HG03354 (cell line): ENCODE measurements around the gene RBFA.
A peak's percentile ranks its signal among the peaks of the same experiment; 100 is the strongest.
"Not testable (repeated sequence)": the region's sequence is repeated elsewhere in the genome, so short reads cannot be mapped to it uniquely, and the experiment has no call there.

Source experiments
- ATAC-seq: cut with Tn5 transposase; IDR thresholded peaks from one replicate; pipeline ENCODE4 v1.9.1; 2021; ENCODE audit warnings: mild to moderate bottlenecking; ENCODE audit not compliant: unreplicated experiment, poor library complexity, severe bottlenecking

The RBFA gene, protein sequence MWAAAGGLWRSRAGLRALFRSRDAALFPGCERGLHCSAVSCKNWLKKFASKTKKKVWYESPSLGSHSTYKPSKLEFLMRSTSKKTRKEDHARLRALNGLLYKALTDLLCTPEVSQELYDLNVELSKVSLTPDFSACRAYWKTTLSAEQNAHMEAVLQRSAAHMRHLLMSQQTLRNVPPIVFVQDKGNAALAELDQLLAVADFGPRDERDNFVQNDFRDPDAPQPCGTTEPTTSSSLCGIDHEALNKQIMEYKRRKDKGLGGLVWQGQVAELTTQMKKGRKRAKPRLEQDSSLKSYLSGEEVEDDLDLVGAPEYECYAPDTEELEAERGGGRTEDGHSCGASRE

DNA sequence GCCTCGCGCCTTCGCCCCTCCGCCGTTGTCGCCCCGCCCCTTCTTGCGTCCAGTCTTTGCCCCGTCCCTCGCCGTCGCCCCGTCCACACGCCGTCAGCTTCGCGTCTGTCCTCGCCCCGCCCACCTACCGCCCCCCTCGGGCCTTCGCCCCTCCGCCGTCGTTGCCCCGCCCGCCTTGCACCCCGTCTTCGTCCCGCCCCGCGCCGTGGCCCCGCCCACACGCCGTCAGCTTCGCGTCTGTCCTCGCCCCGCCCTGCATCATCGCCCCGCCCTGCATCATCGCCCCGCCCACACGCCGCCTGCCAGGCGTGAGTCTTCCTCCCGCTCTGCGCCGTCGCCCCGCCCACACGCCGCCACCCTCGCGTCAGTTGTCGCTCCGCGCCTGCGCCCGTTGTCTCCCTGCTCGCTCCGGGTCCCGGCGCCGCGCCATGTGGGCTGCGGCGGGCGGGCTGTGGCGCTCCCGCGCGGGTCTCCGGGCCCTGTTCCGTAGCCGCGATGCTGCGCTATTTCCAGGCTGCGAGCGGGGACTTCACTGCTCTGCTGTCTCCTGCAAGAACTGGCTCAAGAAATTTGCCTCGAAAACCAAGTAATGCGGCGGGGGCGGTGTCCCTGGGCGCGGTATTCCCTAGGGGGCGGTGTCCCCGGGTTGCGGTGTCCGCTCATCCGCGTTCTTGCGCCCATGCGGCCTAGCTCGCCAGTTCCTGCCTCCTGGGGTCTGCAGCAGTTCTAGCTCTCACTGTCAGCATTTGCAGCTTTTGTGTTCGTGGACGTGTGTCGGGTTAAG is at the start of gene RBFA:
Gene RBFA, plus strand, starts transcription at position 367 of the 784 bp plus-strand sequence. Its CDS starts 62 bp downstream, at position 429.
- peak; percentile 76 for ATAC-seq

DNA sequence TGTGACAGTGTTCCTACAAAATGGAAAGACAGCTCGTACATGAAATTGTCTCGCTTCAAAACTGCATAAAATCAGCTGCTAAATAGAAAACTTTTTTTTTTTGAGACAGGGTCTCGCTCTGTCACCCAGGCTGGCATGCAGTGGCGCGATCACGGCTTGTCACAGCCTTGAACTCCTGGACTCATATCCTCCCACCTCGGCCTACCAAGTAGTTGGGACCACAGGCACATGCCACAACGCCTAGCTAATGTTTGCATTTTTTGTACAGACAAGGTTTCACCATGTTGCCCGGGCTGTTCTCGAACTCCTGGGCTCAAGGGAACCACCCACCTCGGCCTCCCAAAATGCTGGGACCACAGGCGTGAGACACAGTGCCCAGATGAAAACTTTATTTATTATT is 49.1 kb upstream of the RBFA start:
- no peak for ATAC-seq

DNA sequence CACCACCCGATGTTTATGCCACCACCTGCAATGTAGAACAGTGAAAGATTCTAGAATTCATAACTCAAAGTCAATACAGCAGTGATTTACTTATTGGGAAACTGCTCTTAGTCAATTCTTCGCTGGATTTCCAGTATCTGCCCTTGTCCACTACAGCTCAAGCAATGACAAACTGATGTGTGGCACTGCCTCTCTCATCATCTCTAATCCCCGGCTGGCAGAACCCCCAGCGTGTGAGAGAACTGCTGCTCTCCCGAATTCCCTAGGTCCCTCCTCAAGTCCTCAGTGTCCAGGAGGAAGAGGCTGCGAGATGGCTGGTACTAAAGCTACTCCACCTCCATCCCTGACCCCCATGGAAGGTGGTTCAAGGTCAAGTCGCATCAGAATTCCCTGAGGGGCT is 47.5 kb upstream of the RBFA start:
- ATAC-seq, result no peak

DNA sequence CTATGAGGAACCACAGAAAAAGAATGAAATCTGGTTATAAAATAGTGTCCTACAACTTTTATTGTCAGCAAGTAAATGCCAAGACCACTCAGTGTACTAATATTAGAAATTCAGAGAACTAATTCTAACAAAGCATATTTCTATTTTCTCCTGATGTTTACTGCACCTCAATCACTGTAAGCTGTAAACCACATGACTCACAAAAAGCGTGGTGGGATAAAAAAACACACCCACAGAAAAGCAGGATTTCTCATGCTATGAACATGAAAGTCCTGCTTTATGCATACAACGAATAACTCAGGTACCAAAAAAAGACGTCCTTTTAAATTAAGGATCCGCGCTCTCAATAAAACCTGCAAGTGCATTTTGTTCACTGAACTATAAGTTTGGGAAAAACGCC is 46.7 kb upstream of the RBFA start:
- ATAC-seq, result no peak

DNA sequence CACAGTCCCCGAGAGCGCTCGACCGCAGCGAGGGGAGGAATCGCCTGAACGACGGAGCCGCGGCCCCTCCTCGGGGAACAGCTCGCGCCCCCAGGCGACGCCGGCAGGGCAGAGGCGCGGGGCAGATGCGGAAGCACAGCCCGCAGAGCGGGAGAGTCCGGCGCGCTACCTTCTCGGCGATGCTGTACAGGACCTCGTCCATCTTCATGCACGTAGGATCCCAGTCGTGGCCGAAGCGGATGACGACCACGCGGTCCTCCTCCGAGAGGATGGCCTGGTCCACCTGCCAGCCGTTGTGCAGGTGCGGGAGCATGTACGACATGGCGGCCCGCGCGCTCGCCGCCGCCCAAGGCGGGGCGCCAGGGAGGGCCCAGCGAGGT is 46.2 kb upstream of the RBFA start:
- peak; percentile 77 for ATAC-seq

DNA sequence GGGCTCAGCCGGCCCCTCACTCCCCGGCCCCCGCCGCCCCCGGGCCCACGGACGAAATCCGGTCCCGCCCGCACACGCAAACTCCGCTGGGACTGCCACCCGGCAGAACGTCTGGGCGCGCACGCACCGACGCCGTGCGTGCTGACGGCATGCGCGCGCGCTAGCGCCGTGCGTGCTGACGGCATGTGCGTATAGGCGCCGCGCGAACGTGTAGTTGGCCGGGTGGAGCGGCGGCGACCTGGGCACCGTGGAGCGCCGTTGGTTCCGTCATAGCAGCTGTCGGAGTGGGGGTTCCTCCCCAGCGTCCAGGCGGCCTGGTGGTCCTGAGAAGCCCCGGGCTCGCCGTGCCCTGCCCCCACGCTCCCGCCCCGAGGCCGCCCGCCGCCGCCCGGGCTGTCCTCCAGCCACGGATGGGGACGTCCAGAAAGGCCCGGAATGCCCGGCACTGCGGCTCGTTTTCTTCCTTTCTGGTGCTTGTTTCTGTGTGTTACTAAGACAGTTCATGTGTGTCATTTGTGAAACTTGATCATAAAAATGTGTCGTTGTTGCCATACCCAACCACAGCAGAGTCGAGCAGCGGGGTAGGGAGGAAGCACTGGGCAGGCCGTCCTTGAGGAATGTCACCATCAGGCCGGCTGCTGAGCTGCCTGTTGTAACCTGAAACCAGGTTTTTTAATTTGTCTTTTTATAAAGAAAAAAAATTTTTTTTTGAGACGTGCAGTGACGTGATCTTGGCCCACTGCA is 45.6 kb upstream of the RBFA start, which contains the start of gene TXNL4A:
Gene TXNL4A, minus strand, starts transcription at position 113 of the 744 bp plus-strand sequence. CDS start 171 bp downstream, outside the sequence.
- ATAC-seq, result peak; percentile 97

DNA sequence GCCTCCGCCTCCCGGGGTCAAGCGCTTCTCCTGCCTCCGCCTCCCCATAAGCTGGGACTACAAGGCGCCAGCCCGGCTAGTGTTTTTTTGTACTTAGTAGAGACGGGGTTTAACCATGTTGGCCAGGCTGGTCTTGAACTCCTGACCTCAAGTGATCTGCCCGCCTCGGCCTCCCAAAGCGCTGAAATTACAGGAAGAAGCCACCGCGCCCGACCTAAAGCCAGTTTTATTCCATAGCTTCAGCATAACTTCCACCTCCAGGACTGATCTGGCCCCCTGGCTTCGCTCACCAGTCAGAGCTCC is 45.1 kb upstream of the RBFA start:
- ATAC-seq, result no peak

DNA sequence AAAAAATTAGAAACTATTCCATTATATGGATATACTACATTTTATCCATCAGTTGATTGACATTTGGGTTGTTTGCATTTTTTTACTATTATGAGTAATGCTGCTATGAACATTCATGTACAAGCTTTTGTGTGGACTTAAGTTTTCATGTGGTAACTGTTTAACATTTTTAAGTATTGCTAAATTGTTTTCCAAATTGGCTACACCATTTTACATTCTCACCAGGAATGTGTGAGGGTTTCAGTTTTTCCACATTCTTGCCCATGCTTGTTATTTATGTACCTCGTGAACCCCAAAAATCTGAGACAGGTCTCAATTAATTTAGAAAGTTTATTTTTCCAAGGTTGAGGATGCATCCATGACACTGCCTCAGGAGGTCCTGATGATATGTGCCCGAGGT is 42.7 kb upstream of the RBFA start:
- no peak for ATAC-seq

DNA sequence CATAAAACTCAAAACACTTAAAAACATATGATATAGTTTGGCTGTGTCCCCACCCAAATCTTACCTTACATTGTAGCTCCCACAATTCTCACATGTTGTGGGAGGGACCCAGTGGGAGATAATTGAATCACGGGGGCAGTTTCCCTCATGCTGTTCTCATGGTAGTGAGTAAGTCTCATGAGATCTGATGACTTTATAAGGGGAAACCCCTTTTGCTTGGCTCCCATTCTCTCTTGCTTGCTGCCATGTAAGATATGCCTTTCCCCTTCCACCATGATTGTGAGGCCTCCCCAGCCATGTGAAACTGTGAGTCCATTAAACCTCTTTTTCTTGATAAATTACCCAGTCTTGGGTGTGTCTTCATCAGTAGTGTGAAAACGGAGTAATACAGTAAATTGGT is 34.5 kb upstream of the RBFA start:
- not testable (repeated sequence) for ATAC-seq

DNA sequence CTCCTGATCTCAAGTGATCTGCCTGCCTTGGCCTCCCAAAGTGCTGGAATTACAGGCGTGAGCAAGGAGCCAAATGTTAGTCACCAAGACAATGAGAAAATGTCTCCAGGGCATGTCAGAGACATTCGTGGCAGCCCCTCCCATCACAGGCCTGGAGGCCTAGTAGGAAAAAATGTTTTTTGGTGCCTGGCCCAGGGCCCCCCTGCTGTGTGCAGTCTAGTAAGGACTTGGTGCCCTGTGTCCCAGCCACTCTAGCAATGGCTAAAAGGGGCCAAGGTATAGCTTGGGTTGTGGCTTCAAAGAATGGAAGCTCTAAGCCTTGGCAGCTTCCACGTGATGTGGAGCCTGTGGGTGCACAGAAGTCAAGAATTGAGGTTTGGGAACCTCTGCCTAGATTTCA is 33.4 kb upstream of the RBFA start:
- no peak for ATAC-seq

DNA sequence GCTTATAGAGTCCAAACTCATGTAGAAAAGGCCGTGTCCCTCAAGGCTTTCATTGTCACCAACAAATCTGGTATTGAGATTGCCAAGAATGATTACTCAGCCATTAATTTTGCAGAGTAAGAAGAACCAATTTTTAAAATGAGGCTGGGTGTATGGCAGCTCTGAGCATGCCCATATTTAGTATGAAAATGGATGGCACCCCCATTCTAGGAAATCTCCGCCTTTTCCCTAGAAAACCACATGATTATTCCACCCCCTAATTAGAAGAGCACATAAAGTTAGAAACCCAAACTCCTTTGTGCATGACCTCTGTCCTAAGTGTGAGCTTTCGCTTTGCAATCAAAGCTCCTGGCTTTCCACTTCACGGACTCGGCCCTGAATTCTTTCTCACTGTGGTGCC is 31.8 kb upstream of the RBFA start:
- ATAC-seq, result no peak

DNA sequence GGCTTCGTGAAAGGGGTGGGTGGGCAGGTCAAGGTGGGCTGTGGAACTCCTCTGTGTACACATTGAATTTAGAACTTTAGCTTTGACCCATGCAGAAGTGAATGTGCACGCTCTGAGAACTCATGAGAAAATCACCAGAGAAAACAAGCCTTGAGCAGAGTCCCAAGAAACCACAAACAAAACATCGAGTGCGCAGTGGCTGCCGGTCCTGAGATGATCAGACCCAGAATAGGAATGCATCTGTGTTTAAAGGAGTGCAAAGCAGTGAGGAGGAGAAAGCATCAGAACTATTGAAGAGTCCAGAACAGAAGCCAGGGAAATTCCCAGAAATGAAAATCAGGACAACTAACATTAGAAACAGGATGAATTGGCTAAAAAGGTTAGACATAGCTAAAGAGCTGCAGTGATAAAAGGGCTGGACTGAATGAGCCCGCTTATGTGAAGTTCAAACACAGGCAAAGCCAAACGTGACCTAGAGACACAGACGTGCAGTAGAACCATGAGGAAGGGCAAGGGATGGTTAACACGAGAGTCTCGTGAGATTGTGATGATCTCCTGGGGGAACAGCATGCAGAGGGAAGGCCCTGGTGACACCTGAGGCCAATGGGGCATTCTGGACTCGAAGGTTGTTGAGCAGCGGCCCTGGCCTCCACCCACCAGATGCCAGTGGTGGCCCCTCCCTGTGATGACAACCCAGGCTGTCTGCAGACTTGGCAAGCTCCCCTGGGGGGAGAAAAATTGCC is 29.5 kb upstream of the RBFA start:
- ATAC-seq, result no peak

DNA sequence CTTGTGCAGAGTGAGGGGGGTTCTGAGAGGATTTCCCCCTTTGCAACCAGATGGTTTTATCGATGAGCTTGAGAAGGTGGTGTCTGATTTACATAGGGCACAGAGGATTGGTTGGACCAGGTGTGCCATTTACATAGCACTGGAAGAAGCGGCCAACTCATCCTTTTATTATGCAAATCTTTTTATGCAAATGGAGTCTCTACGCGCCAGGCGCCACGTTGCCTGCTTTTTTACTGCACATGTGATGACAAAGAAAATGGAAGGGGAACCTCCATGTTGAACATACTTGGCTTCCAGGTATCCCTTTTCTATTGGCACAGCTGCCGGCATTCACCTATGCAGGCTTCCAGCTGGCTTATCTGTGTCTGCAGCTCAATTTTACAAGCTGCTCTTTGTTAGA is 27.5 kb upstream of the RBFA start:
- ATAC-seq, result no peak

DNA sequence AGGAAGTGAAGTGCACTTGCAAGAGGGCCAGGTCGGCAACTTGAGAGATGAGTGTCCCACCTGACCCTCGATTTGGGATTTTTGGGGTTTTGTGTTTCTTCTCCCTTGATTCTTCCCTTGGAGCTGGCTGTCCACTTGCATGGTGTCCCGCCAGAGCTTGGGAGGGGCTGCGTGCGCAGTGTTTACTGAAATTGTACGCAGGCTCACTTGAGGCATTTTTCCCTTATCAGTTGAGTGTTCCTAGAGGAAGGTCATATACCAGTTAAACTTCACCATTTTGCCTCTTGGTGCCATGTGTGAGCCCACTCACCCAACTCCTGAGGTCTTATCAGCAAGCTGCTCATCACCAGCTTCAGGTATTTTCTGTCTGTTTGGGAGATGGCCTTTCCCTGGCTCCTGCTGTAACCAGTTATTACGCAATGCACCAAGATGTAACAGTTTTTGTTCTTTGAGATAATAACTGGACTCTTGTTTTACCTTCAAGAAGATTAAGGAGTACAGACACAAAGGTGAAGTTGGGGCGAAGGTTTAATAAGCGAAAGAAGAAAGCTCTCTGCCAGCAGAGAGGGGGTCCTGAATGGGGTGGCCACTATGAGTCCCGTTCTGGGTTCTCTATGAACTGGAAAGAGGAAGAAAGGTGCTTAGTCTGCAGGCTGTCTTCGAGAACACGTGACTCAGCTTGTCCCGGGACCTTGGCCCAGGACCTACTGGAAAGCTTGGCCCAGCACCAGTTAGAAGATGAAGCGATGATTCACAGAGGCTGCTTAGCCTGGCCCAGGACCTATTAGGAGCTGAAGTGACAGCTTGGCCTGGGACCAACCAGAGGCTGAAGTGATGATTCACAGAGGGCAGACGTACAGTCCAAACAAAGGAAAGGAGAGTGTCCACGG is 24.3 kb upstream of the RBFA start:
- ATAC-seq, result no peak

DNA sequence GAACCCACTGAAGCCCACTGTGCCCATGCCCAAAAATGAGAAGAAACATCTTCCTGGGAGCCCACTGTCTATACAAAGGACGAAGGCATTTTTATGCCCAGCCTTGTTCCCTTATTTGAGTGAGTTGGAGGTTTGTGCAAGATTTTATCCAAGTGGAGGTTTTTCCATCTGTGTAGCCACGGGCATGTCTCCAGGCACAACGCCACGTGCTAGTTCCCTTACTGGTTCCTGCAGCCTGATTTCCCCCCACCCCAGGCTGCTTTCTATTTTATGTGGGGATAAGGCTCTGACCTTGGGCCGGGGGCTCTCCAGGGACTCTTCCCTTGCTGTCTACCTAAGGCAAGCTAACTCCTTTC is 23.7 kb upstream of the RBFA start:
- ATAC-seq, result no peak

DNA sequence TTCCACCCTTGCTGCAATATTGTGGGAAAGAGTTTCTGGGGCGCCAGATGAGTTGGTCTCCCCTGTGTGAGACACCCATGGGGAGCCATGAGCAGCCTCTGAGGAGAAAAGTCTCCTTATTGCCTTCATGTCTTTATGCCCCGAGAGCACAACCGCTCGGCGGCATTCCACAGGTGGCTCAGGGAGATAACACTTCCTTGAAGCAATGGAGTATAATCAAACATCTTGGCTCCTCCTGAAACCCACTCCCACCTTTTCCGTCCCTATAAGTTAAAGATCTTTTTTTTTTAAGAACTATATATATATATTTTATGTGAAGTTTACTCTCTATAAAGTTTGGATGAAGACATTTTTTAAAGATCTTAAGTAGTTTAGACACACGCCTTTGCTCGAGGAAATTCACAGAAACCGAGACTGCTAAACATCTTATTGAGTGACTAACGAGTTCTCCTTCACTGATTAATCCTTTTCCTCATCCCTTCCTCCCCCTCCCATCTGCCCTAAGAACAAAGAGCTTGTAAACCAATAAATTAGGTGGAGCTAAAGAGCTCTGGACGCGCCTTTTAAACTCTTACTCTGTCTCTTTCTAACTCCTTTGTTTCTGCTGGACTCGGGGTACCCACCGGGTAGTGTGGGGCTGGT is 22.6 kb upstream of the RBFA start:
- ATAC-seq, result not testable (repeated sequence)

DNA sequence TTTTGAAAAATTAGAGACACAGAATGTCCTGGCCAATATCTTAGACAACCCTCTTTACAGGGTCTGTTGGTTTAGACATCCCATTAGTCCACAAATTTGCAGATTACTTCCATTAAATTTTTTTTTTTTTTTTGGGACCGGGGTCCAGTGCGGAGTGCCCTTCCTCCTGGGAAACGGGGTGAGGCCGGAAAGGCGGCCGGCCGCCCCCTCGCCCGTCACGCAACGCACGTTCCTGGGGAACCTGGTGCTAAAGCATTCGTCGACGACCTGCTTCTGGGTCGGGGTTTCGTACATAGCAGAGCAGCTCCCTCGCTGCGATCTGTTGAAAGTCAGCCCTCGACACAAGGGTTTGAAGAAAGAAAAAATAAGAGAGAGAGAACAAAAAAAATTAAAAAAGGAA is 21.5 kb upstream of the RBFA start:
- no peak for ATAC-seq

DNA sequence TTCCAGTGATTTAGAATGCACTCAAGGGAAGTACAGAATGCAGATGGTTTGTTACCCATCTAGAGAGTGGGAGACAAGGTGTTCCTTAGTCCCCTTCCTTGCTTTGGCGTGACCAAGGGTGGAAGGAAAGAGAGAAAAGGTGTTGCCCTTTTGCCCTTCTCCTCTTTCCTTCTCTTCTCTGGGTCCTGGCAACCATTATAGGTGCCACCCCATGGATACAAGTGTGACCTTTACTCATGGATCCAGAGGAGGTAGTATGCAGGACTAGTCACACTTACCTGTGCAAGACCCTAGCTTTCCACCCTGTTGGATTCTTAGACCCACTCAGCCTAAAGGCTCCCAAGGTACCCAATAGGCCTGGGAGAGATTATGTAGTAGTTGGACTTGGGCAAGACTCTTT is 11.6 kb upstream of the RBFA start:
- no peak for ATAC-seq

DNA sequence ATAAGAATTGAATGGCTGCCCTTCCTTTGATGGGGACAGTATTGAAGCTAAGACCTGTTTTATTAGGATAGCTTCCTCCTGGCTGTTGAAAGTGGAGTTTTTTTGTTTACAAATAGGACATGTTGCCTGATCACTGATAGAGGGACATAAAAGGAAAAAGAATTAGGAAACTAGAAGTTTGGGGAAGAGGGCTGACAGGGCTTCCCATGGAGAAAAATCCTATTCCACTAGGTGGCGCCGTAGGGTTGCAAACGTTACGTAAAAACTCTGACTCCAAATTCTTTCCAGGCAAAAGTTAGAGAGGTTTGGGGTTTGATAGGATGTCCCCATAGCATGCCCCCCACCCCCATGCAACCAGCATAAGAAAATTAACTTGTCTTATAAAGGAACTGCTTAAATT is 11.1 kb upstream of the RBFA start:
- ATAC-seq, result no peak
